ENCODE data around the gene NKX6-1.

Gene NKX6-1

GRCh38 chr4:84474107-84474506 is 25.0 kb downstream of the NKX6-1 start:
- in situ Hi-C loops (cut with MboI; ENCODE audit: low pct_unique_long_range_greater_than_20kb, low sequenced_read_pairs, unreplicated experiment): no loop called here
- TF ChIP-seq CTCF (IDR thresholded peaks at IDR 0.05; ENCODE audit: extremely low read depth, insufficient read depth, missing control alignments): no peak
- DNase-seq (ENCODE audit: low spot score): no peak

- in situ Hi-C loops (cut with MboI; ENCODE audit: low pct_unique_long_range_greater_than_20kb, low sequenced_read_pairs, unreplicated experiment): no loop called here
- no peak for TF ChIP-seq CTCF (IDR thresholded peaks at IDR 0.05; ENCODE audit: extremely low read depth, insufficient read depth, missing control alignments)
These were observed 26.9 kb downstream of the NKX6-1 start for GRCh38 chr4:84472154-84472553.

GRCh38 chr4:84470204-84470785 is 28.8 kb downstream of the NKX6-1 start:
- TF ChIP-seq CTCF (IDR thresholded peaks at IDR 0.05; ENCODE audit: extremely low read depth, insufficient read depth, missing control alignments): no peak
- in situ Hi-C loops (cut with MboI; ENCODE audit: low pct_unique_long_range_greater_than_20kb, low sequenced_read_pairs, unreplicated experiment): no loop called here
- no peak for DNase-seq (ENCODE audit: low spot score)

More at GRCh38 chr4:84472154-84472553, 26.9 kb downstream of the NKX6-1 start:
- DNase-seq (ENCODE audit: low spot score): no peak

GRCh38 chr4:84467601-84468000 is 31.5 kb downstream of the NKX6-1 start:
- no peak for DNase-seq (ENCODE audit: low spot score)
- no peak for TF ChIP-seq CTCF (IDR thresholded peaks at IDR 0.05; ENCODE audit: extremely low read depth, insufficient read depth, missing control alignments)
- in situ Hi-C loops (cut with MboI; ENCODE audit: low pct_unique_long_range_greater_than_20kb, low sequenced_read_pairs, unreplicated experiment): no loop called here

- no peak for DNase-seq (ENCODE audit: low spot score)
- no peak for TF ChIP-seq CTCF (IDR thresholded peaks at IDR 0.05; ENCODE audit: extremely low read depth, insufficient read depth, missing control alignments)
- in situ Hi-C loops (cut with MboI; ENCODE audit: low pct_unique_long_range_greater_than_20kb, low sequenced_read_pairs, unreplicated experiment): no loop called here
These were observed 39.3 kb downstream of the NKX6-1 start for GRCh38 chr4:84459783-84460182.

- in situ Hi-C loops (cut with MboI; ENCODE audit: low pct_unique_long_range_greater_than_20kb, low sequenced_read_pairs, unreplicated experiment): no loop called here
- no peak for DNase-seq (ENCODE audit: low spot score)
These were observed 42.9 kb downstream of the NKX6-1 start for GRCh38 chr4:84456157-84456556.

More at GRCh38 chr4:84456157-84456556, 42.9 kb downstream of the NKX6-1 start:
- TF ChIP-seq CTCF (IDR thresholded peaks at IDR 0.05; ENCODE audit: extremely low read depth, insufficient read depth, missing control alignments): no peak

Data from GM13977 (cell line).